GM12873 (cell line): Measurements from ENCODE around the gene GALNT15.

Experiments
- CTCF ChIP-seq: IDR thresholded peaks from 2 replicates; pipeline ENCODE4 v1.5.1; 2012; ENCODE audit warnings: low read depth, mild to moderate bottlenecking, moderate library complexity, low read length, control low read depth; ENCODE audit not compliant: insufficient read depth; ENCODE audit errors: missing control alignments

GALNT15 gene

GRCh38 chr3:16240229-16241023 is 65.9 kb downstream of the GALNT15 start:
- TF ChIP-seq CTCF: no peak

DNA sequence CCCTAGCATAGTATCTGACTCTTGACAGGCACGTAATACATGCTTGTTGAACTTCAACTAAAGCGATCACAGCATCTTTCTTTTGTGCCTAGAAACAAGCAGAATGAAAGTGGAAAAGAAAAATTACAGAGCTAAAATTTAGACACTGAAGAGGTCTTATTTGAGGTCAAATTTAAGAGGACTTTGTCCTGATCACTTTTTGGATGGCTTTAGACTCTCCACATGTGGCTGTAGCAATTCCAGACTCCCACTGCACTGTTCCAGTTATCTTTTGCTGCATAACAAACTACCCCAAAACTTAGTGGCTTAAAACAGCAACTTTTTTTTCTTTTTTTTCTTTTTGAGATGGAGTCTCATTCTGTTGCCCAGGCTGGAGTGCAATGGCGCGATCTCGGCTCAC is 66.7 kb downstream of the GALNT15 start:
- TF ChIP-seq CTCF: no peak

DNA sequence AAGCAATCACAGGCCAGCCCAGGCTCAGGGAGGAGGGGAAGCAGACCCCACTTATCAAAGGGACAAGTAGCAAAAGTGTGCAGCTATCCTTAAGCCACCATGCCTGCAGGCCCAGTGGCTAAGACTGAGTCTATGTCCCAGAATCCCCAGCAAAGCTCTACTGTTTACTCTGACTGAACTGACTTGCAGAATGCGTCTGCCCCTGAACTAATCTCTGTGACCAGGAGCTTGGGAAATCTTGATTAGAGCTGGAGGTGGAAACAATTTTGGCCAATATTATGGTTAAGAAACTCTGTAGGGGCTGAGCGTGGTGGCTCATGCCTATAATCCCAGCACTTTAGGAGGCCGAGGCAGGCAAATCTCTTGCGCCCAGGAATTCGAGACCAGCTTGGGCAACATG is 67.7 kb downstream of the GALNT15 start:
- TF ChIP-seq CTCF: no peak

- no peak for TF ChIP-seq CTCF
Measured at GRCh38 chr3:16243706-16244490, 69.4 kb downstream of the GALNT15 start.

GRCh38 chr3:16245609-16246008 is 71.1 kb downstream of the GALNT15 start:
- no peak for TF ChIP-seq CTCF

DNA sequence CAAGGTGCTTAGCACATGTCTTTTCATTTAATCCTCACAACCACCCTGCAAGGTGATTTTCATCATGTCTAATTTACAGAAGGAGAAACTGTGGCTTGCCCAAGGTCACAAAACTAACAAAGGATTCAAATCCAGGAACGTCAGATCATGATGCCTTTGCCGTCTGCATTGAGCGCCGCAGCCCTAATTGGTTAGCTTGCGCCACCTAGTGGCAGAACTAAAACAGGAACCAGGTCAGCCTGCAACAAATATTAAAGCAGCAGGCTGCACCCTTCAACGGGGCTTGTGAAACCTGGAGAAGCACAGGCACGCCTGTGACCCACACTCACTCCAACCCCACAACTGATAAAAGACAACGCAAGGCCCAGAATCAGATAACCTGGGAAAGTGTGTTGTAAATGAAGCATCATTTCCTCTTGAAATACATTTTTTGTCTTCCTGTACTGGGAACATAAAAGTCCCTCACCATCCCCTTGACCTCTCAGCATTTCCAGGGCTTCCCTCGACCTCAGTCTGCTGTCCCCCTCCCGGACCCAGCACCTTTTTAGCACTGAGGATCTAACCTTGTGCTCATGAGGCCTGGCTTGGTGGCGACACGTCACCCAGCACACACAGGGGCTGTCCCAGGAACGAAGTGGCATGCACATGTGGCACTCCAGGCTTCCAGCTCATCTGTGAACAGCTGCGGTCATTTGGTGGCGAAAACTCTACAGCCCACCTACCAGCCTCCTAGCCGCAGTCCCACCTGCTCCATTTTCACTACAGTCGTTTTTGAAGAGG is 73.0 kb downstream of the GALNT15 start:
- TF ChIP-seq CTCF: peak; percentile 93

GRCh38 chr3:16248556-16248955 is 74.1 kb downstream of the GALNT15 start:
- TF ChIP-seq CTCF: no peak
